ENCODE data around the gene KMT2D.

DNA sequence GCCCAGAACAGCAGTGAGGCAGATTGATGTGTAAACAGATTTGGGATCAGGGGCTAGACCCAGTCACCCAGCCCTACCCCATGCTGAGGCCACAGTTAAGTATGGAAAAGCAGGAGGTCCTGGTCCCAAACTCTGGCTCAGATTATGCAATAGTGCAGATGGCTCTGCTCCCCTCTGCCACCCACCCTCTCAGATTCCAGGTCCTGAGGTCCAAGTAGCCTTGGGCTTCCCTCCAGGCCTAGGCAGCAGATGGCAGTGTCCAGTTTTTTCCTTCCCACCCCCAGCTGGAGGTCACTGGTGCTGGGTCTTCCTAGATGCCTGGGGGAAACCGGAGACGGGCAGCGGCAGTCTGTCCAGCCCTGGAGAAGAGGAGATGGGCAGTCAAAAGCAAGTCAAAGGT, 36.8 kb upstream of the KMT2D start:
- no peak for TF ChIP-seq EZH2phosphoT487 (IDR thresholded peaks at IDR 0.05; ENCODE audit: unreplicated experiment)
- TF ChIP-seq CTCF (conservative IDR thresholded peaks at IDR 0.05; ENCODE audit: low read depth in 2 of 2), result no peak
- TF ChIP-seq EZH2 (IDR thresholded peaks at IDR 0.05; ENCODE audit: low read depth, unreplicated experiment), result no peak
- TF ChIP-seq REST (IDR thresholded peaks at IDR 0.05; ENCODE audit: unreplicated experiment), result no peak
- no peak for TF ChIP-seq STAT1 (IDR thresholded peaks at IDR 0.05; ENCODE audit: unreplicated experiment)
- TF ChIP-seq ZNF331 (CRISPR knock-in tag; IDR thresholded peaks at IDR 0.05; ENCODE audit: low read depth), result no peak
- TF ChIP-seq POLR2AphosphoS5 (IDR thresholded peaks at IDR 0.05; ENCODE audit: low read depth), result no peak

Data from GM23338 (cell line).